ENCODE results near the gene DENND4C.
A peak's percentile ranks its signal among the peaks of the same experiment; 100 is the strongest.
"Not testable (repeated sequence)": the region's sequence is repeated elsewhere in the genome, so short reads cannot be mapped to it uniquely, and the experiment has no call there.

Gene DENND4C

GRCh38 chr9:19230355-19231125 is at the start of gene DENND4C:
TSS of gene DENND4C (plus strand) at chr9:19230693. CDS start at chr9:19276175, 45,482 bp downstream.
- DNase-seq: peak; percentile 92

- DNase-seq: no peak
Measured at GRCh38 chr9:19180991-19181390, 49.5 kb upstream of the DENND4C start.

- DNase-seq: no peak
Measured at GRCh38 chr9:19181561-19181960, 48.9 kb upstream of the DENND4C start.

- no peak for DNase-seq
Measured at GRCh38 chr9:19184144-19184917, 46.2 kb upstream of the DENND4C start.

- no peak for DNase-seq
Measured at GRCh38 chr9:19185191-19185590, 45.3 kb upstream of the DENND4C start.

GRCh38 chr9:19186232-19186631 is 44.3 kb upstream of the DENND4C start:
- no peak for DNase-seq

GRCh38 chr9:19188771-19189170 is 41.7 kb upstream of the DENND4C start:
- no peak for DNase-seq

- DNase-seq: no peak
Measured at GRCh38 chr9:19192202-19193028, 38.1 kb upstream of the DENND4C start.

GRCh38 chr9:19193029-19193324 is 37.5 kb upstream of the DENND4C start:
- no peak for DNase-seq

GRCh38 chr9:19193358-19193973 is 37.0 kb upstream of the DENND4C start:
- not testable (repeated sequence) for DNase-seq

GRCh38 chr9:19198406-19198805 is 32.1 kb upstream of the DENND4C start:
- no peak for DNase-seq

GRCh38 chr9:19199012-19199411 is 31.5 kb upstream of the DENND4C start:
- DNase-seq: no peak

- no peak for DNase-seq
Measured at GRCh38 chr9:19200229-19200628, 30.3 kb upstream of the DENND4C start.

- DNase-seq: no peak
Measured at GRCh38 chr9:19201899-19202891, 28.3 kb upstream of the DENND4C start.

GRCh38 chr9:19203058-19203457 is 27.4 kb upstream of the DENND4C start:
- DNase-seq: no peak

GRCh38 chr9:19208653-19209052 is 21.8 kb upstream of the DENND4C start:
- no peak for DNase-seq

GRCh38 chr9:19209188-19209587 is 21.3 kb upstream of the DENND4C start:
- no peak for DNase-seq

GRCh38 chr9:19213823-19214222 is 16.7 kb upstream of the DENND4C start:
- no peak for DNase-seq

GRCh38 chr9:19216466-19216865 is 14.0 kb upstream of the DENND4C start:
- DNase-seq: no peak

GRCh38 chr9:19221326-19221725 is 9.2 kb upstream of the DENND4C start:
- DNase-seq: no peak

GRCh38 chr9:19223724-19224123 is 6.8 kb upstream of the DENND4C start:
- no peak for DNase-seq

- DNase-seq: no peak
Measured at GRCh38 chr9:19224563-19224962, 5.9 kb upstream of the DENND4C start.

All from NCI-H748 treated with DMSO at 0.1 percent for 48 hours (cell line).